ENCODE results near the gene TMEM221. TPM values are rescaled to one million over a fixed set of nuclear protein-coding genes. Genes with fewer than 3 reads are reported as not detected.

Gene TMEM221
- total and polyA plus RNA-seq, 9 of the 15 experiments (the other 6 are each of a cell fraction or from before 2014, with no cell fraction given), result 0.06 to 0.35 TPM; not detected in 7

DNA sequence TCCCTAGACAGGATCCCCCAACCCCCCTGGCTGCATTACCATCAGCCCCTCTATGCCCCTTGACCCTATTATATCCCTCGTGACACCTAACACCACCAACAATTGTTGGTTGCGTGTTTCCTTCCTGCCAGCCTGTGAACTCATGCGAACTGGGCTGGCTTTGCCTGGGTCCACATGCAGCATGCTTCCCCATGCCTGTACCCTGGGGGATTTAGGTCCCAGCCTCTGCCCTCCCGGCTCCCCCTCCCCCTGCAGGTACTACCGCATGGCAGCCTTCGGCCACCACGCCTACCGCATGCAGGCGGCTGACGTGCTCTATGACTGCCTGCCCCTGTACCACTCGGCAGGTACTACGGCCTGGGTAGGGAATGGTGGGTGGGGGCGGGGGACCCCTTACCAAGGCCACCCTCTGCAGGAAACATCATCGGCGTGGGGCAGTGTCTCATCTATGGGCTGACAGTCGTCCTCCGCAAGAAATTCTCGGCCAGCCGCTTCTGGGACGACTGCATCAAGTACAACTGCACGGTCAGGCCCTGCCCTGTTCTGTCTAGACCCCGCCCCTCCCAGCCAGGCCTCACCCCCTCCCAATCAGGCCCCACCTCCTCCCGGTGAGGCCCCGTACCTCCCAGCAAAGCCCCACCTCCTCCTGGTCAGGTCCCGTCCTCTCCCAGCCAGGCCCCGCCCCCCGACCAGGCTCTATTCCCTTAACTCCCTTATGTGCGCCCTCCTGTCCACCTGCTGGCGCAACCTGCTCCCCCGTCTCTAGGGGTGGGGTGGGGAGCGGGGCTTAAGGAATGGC, 40.3 kb upstream of the TMEM221 start:
- H3K9ac ChIP-seq (ENCODE audit: insufficient read depth in 1 of 2, low read depth in 2 of 2, low read length in 2 of 2), result peak overlapping the region; percentile 4 to 90; a peak in 3 of 4 replicates
- no peaks in the 10 kb centered on the region for H3K9me3 ChIP-seq (replicated peaks; ENCODE audit: control insufficient read depth, insufficient read depth, low read depth, low read length)
- no peaks in the 10 kb centered on the region for H3K9me1 ChIP-seq (ENCODE audit: control insufficient read depth, insufficient read depth, low read length)
- no peak overlapping the region for H3K27ac ChIP-seq (ENCODE audit: extremely low read depth, low read depth, low read length)
- ATAC-seq (peak; percentile 100), DNase-seq (ENCODE audit: extremely low read depth in 1 of 4, low spot score in 3 of 4) (peak; percentile 93 to 97 (median 95)), FAIRE-seq (peak; percentile 97)
- H3K4me2 ChIP-seq (ENCODE audit: insufficient read depth, low read length), result peak overlapping the region; percentile 85
- in situ Hi-C loops (cut with MboI) (no loop called here), intact Hi-C loops (cut with micrococcal nuclease) (no loop called here)
- no peaks in the 10 kb centered on the region for H3K27me3 ChIP-seq (ENCODE audit: control insufficient read depth in 2 of 2, insufficient read depth in 2 of 2, low read length in 2 of 2)
- POLR2A ChIA-PET, result no interaction called here
- peaks cover 8 to 33% of the 10 kb centered on the region in 2 experiments for H3K4me1 ChIP-seq (replicated peaks in 1 of 2; ENCODE audit: control insufficient read depth in 2 of 2, insufficient read depth in 2 of 2, low read length in 2 of 2)
- H3K36me3 ChIP-seq (ENCODE audit: control insufficient read depth, insufficient read depth, low read length), result no peaks in the 10 kb centered on the region
- CTCF ChIA-PET (ENCODE audit: low intra/inter-chr PET ratio), result no interaction called here
- no peaks in the 10 kb centered on the region for H3K79me2 ChIP-seq (ENCODE audit: control insufficient read depth, insufficient read depth, low read length)
- peak overlapping the region; percentile 33 for H3K4me3 ChIP-seq
- H2AFZ ChIP-seq (ENCODE audit: low read depth, low read length), result peak overlapping the region; percentile 95
- WGBS (ENCODE audit: insufficient coverage, low coverage, missing lambda C conversion rate), result 6% methylated on average over 30 of the region's 31 CpGs
- no peaks in the 10 kb centered on the region for H4K20me1 ChIP-seq (replicated peaks; ENCODE audit: control insufficient read depth, insufficient read depth, low read length)
- BruUV-seq (replicated peaks), result no TSS peak
- no peak for TF ChIP-seq ZNF133 (CRISPR knock-in tag; IDR thresholded peaks at IDR 0.05)
- TF ChIP-seq, protein P1, sequence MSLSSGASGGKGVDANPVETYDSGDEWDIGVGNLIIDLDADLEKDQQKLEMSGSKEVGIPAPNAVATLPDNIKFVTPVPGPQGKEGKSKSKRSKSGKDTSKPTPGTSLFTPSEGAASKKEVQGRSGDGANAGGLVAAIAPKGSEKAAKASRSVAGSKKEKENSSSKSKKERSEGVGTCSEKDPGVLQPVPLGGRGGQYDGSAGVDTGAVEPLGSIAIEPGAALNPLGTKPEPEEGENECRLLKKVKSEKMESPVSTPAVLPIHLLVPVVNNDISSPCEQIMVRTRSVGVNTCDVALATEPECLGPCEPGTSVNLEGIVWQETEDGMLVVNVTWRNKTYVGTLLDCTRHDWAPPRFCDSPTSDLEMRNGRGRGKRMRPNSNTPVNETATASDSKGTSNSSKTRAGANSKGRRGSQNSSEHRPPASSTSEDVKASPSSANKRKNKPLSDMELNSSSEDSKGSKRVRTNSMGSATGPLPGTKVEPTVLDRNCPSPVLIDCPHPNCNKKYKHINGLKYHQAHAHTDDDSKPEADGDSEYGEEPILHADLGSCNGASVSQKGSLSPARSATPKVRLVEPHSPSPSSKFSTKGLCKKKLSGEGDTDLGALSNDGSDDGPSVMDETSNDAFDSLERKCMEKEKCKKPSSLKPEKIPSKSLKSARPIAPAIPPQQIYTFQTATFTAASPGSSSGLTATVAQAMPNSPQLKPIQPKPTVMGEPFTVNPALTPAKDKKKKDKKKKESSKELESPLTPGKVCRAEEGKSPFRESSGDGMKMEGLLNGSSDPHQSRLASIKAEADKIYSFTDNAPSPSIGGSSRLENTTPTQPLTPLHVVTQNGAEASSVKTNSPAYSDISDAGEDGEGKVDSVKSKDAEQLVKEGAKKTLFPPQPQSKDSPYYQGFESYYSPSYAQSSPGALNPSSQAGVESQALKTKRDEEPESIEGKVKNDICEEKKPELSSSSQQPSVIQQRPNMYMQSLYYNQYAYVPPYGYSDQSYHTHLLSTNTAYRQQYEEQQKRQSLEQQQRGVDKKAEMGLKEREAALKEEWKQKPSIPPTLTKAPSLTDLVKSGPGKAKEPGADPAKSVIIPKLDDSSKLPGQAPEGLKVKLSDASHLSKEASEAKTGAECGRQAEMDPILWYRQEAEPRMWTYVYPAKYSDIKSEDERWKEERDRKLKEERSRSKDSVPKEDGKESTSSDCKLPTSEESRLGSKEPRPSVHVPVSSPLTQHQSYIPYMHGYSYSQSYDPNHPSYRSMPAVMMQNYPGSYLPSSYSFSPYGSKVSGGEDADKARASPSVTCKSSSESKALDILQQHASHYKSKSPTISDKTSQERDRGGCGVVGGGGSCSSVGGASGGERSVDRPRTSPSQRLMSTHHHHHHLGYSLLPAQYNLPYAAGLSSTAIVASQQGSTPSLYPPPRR (CRISPR knock-in tag; IDR thresholded peaks at IDR 0.05; ENCODE audit: borderline replicate concordance), result no peak
- TF ChIP-seq ETV5 (CRISPR knock-in tag; IDR thresholded peaks at IDR 0.05; ENCODE audit: low read depth), result no peak
- TF ChIP-seq, protein P2, sequence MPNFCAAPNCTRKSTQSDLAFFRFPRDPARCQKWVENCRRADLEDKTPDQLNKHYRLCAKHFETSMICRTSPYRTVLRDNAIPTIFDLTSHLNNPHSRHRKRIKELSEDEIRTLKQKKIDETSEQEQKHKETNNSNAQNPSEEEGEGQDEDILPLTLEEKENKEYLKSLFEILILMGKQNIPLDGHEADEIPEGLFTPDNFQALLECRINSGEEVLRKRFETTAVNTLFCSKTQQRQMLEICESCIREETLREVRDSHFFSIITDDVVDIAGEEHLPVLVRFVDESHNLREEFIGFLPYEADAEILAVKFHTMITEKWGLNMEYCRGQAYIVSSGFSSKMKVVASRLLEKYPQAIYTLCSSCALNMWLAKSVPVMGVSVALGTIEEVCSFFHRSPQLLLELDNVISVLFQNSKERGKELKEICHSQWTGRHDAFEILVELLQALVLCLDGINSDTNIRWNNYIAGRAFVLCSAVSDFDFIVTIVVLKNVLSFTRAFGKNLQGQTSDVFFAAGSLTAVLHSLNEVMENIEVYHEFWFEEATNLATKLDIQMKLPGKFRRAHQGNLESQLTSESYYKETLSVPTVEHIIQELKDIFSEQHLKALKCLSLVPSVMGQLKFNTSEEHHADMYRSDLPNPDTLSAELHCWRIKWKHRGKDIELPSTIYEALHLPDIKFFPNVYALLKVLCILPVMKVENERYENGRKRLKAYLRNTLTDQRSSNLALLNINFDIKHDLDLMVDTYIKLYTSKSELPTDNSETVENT (CRISPR knock-in tag; IDR thresholded peaks at IDR 0.05), result 0 out of 2 replicates have a peak, but pooled peaks have one; percentile 32
- peak in 1 of 2 experiments; percentile 74; a peak in 1 of 4 replicates for TF ChIP-seq FOXA3 (CRISPR knock-in tag; conservative IDR thresholded peaks at IDR 0.05 in 1 of 2, IDR thresholded peaks at IDR 0.05 in 1 of 2)
- TF ChIP-seq SREBF1 (IDR thresholded peaks at IDR 0.05; ENCODE audit: borderline replicate concordance, low read depth, low read length), result no peak

Data from K562 (cell line).